Mesothelial cell of epicardium (in vitro differentiated cells): ENCODE results near the gene KLC4. TPM values are rescaled to one million over a fixed set of nuclear protein-coding genes. Genes with fewer than 3 reads are reported as not detected.

Source experiments
- DNase-seq, 2 experiments: peaks; one replicate each; pipeline ENCODE4 v3.0.0; 2021; ENCODE audit warnings: low spot score in 2 of 2; ENCODE audit not compliant: unreplicated experiment in 2 of 2
- H3K27ac Mint-ChIP-seq: 2 replicates; pipeline ENCODE4 v1.8.0; 2021; ENCODE audit warnings: mixed read lengths
- H3K27me3 Mint-ChIP-seq: 2 replicates; pipeline ENCODE4 v1.8.0; 2021; ENCODE audit warnings: low read depth, mixed read lengths
- H3K36me3 Mint-ChIP-seq: 2 replicates; pipeline ENCODE4 v1.8.0; 2021; ENCODE audit warnings: mixed read lengths
- H3K4me1 Mint-ChIP-seq: 2 replicates; pipeline ENCODE4 v1.8.0; 2021; ENCODE audit warnings: mixed read lengths
- H3K4me3 Mint-ChIP-seq: 2 replicates; pipeline ENCODE4 v1.8.0; 2021; ENCODE audit warnings: mild to moderate bottlenecking, moderate library complexity, mixed read lengths
- H3K9me3 Mint-ChIP-seq: 2 replicates; pipeline ENCODE4 v1.8.0; 2021; ENCODE audit warnings: mixed read lengths
- total RNA-seq: library from RNA; stranded (reverse); gene quantifications from 3 replicates; pipeline ENCODE4 v1.2.1, GENCODE V29; 2021
- TF ChIP-seq, protein P1 (sequence below): fragments of 200-600 bp; sonication (generic); IDR thresholded peaks from one replicate; pipeline ENCODE4 v1.5.0; 2021; ENCODE audit warnings: antibody characterized with exemption; ENCODE audit not compliant: unreplicated experiment

The KLC4 gene
- total RNA-seq, 1 donor from 2014 or later: 69.0 TPM

GRCh38 chr6:43052842-43053544, 6.4 kb upstream of the KLC4 start:
- Mint-ChIP-seq H3K9me3 (no peaks in the 10 kb centered on the region), H3K36me3 (peaks cover 32% of the 10 kb centered on the region), H3K27ac (peak overlapping the region; percentile 99), H3K4me1 (peaks cover 37% of the 10 kb centered on the region), H3K4me3 (peak overlapping the region; percentile 95), H3K27me3 (no peaks in the 10 kb centered on the region)
- TF ChIP-seq, protein P1, sequence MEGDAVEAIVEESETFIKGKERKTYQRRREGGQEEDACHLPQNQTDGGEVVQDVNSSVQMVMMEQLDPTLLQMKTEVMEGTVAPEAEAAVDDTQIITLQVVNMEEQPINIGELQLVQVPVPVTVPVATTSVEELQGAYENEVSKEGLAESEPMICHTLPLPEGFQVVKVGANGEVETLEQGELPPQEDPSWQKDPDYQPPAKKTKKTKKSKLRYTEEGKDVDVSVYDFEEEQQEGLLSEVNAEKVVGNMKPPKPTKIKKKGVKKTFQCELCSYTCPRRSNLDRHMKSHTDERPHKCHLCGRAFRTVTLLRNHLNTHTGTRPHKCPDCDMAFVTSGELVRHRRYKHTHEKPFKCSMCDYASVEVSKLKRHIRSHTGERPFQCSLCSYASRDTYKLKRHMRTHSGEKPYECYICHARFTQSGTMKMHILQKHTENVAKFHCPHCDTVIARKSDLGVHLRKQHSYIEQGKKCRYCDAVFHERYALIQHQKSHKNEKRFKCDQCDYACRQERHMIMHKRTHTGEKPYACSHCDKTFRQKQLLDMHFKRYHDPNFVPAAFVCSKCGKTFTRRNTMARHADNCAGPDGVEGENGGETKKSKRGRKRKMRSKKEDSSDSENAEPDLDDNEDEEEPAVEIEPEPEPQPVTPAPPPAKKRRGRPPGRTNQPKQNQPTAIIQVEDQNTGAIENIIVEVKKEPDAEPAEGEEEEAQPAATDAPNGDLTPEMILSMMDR: no peak
- DNase-seq: no peak

DNA sequence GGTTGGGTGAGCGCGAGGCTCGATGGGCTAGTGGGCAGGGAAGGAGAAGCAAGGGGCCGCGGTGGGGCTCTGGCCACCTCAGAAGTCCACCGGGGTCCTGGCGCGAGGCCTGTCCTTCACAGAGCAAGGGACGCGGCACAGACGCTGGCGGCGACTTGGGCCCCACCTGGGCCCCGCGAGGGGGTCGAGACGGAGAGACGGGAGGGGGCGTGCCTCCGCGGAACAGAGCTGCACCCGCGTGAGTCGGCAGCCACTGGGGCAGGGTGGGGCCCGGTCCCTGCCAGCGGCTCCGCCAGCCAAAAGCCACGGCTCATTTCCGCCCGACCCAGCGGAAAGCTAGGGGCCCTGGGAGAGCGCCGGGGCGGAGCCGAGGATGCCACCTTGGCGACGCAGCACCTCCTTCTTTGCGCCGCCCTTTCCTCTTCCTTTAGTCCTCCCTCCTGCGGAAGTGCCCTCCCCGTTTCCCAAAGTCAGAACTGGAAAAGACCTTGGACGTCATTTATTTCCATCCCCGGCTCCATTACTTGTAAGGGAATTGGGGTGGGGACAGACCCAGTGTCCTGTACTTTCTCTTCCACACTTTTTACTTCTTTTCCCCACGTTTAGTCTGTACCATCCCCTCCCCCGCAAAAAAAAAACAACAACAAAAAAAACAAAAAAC, 5.8 kb upstream of the KLC4 start, which contains the start of gene CUL7:
Gene CUL7 (minus strand): TSS at position 307 of the 661 bp plus-strand sequence. CDS start 1,063 bp downstream, outside the sequence.
- Mint-ChIP-seq H3K27ac (peak within 1 kb of the TSS; percentile 99), H3K4me3 (peak within 1 kb of the TSS; percentile 95), H3K4me1 (peaks cover 44% of the 10 kb centered on the region), H3K36me3 (peaks cover 32% of the 10 kb centered on the region), H3K9me3 (no peaks in the 10 kb centered on the region), H3K27me3 (no peaks in the 10 kb centered on the region)
- peak; percentile 73 to 86 for DNase-seq
- TF ChIP-seq, protein P1: no peak

GRCh38 chr6:43054206-43054943, 5.1 kb upstream of the KLC4 start:
- Mint-ChIP-seq H3K4me1 (peaks cover 48% of the 10 kb centered on the region), H3K27ac (peak overlapping the region; percentile 94), H3K4me3 (peak overlapping the region; percentile 95), H3K9me3 (no peaks in the 10 kb centered on the region), H3K27me3 (no peaks in the 10 kb centered on the region), H3K36me3 (peaks cover 29% of the 10 kb centered on the region)
- TF ChIP-seq, protein P1: no peak
- DNase-seq: no peak

DNA sequence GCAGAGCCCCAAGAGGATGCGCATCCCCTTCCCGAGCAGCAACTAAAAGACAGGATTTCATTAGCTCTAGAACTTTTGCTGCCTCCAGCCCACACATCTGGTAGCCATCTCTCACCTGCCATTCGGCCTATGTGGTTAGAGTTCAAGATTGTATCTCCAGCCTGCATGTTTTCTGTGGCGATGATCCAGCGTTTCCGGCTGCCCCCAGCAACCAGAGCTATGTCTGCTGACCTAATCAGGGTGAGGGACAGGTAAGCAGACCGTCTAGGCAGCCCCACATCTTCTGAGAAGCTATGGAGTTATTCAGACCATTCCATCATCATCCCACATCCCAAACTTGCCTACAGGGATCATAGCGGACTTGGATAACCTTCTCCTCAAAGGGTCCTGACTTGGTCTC, 3.5 kb upstream of the KLC4 start:
- Mint-ChIP-seq H3K9me3 (no peaks in the 10 kb centered on the region), H3K4me3 (no peak overlapping the region), H3K27ac (no peak overlapping the region), H3K4me1 (peaks cover 52% of the 10 kb centered on the region), H3K27me3 (no peaks in the 10 kb centered on the region), H3K36me3 (peaks cover 16% of the 10 kb centered on the region)
- TF ChIP-seq, protein P1: no peak
- no peak for DNase-seq

- H3K9me3 Mint-ChIP-seq: no peaks in the 10 kb centered on the region
- no peaks in the 10 kb centered on the region for H3K27me3 Mint-ChIP-seq
- peak overlapping the region; percentile 98 for H3K27ac Mint-ChIP-seq
- H3K36me3 Mint-ChIP-seq: peaks cover 21% of the 10 kb centered on the region
- TF ChIP-seq, protein P1: no peak
- peaks cover 31% of the 10 kb centered on the region for H3K4me1 Mint-ChIP-seq
- no peak for DNase-seq
- peak overlapping the region; percentile 98 for H3K4me3 Mint-ChIP-seq
These were observed 900 bp upstream of the KLC4 start for GRCh38 chr6:43058531-43058930.
